RPMI8226 (cell line): Measurements from ENCODE around the gene POLE2.
"Not testable (repeated sequence)": the region's sequence is repeated elsewhere in the genome, so short reads cannot be mapped to it uniquely, and the experiment has no call there.

Experiments
- DNase-seq: peaks from one replicate; pipeline ENCODE4 v3.0.0-alpha.2; 2015

Gene POLE2

GRCh38 chr14:49659526-49660455 lies 28.2 kb downstream of the POLE2 start:
- no peak for DNase-seq

GRCh38 chr14:49657500-49657899 lies 30.5 kb downstream of the POLE2 start:
- DNase-seq = not testable (repeated sequence)

- no peak for DNase-seq
Measured at GRCh38 chr14:49654511-49654910, 33.5 kb downstream of the POLE2 start.

- DNase-seq = no peak
Measured at GRCh38 chr14:49653508-49653907, 34.5 kb downstream of the POLE2 start.

- no peak for DNase-seq
Measured at GRCh38 chr14:49642163-49642562, 45.9 kb downstream of the POLE2 start.

GRCh38 chr14:49641697-49642129 lies 46.3 kb downstream of the POLE2 start:
- DNase-seq = no peak

- DNase-seq = no peak
Measured at GRCh38 chr14:49640540-49641417, 47.2 kb downstream of the POLE2 start.

- no peak for DNase-seq
Measured at GRCh38 chr14:49637534-49638078, 50.4 kb downstream of the POLE2 start.

- no peak for DNase-seq
Measured at GRCh38 chr14:49636866-49637265, 51.1 kb downstream of the POLE2 start.

GRCh38 chr14:49634547-49635334 lies 53.3 kb downstream of the POLE2 start, which contains the start of gene DNAAF2:
Gene DNAAF2 (minus strand): TSS chr14:49635244. CDS start chr14:49635149, 95 bp downstream.
- peak; percentile 66 for DNase-seq

GRCh38 chr14:49633640-49634546 lies 54.1 kb downstream of the POLE2 start:
- DNase-seq = peak; percentile 91

GRCh38 chr14:49623941-49624839 lies 63.8 kb downstream of the POLE2 start:
- DNase-seq = no peak

GRCh38 chr14:49623387-49623786 lies 64.6 kb downstream of the POLE2 start:
- no peak for DNase-seq

GRCh38 chr14:49622022-49622607 lies 65.9 kb downstream of the POLE2 start:
- DNase-seq = no peak

GRCh38 chr14:49621114-49621881 lies 66.7 kb downstream of the POLE2 start:
- peak; percentile 65 for DNase-seq

GRCh38 chr14:49620182-49621113 lies 67.6 kb downstream of the POLE2 start, which contains the start of the genes MGAT2 and RPL36AL:
Gene MGAT2 (plus strand): TSS chr14:49620799. CDS start chr14:49621269, 470 bp downstream.
Gene RPL36AL (minus strand): TSS chr14:49620626. CDS start chr14:49619104, 1,522 bp downstream.
- DNase-seq = peak; percentile 96

- no peak for DNase-seq
Measured at GRCh38 chr14:49619730-49620129, 68.3 kb downstream of the POLE2 start.
